HUES48 (cell line): ENCODE results near the gene ST8SIA4.
A peak's percentile ranks its signal among the peaks of the same experiment; 100 is the strongest.

Experiments
- H3K27ac ChIP-seq: one replicate; pipeline ENCODE4 v1.7.0; 2013; ENCODE audit warnings: low read depth, low read length, inconsistent platforms
- H3K27me3 ChIP-seq: 2 replicates; pipeline ENCODE4 v1.6.1; 2013; ENCODE audit warnings: mild to moderate bottlenecking, low read length; ENCODE audit not compliant: control insufficient read depth, insufficient read depth
- H3K36me3 ChIP-seq: 2 replicates; pipeline ENCODE4 v1.6.1; 2013; ENCODE audit warnings: low read length; ENCODE audit not compliant: control insufficient read depth, insufficient read depth
- H3K4me1 ChIP-seq: 2 replicates; pipeline ENCODE4 v1.6.1; 2013; ENCODE audit warnings: mild to moderate bottlenecking, low read length; ENCODE audit not compliant: control insufficient read depth, insufficient read depth
- H3K4me3 ChIP-seq: 2 replicates; pipeline ENCODE4 v1.5.1; 2013; ENCODE audit warnings: mild to moderate bottlenecking, low read depth, low read length
- H3K9ac ChIP-seq: 2 replicates; pipeline ENCODE4 v1.6.1; 2013; ENCODE audit warnings: mild to moderate bottlenecking, low read depth, low read length, moderate library complexity
- H3K9me3 ChIP-seq: 2 replicates; pipeline ENCODE4 v1.6.1; 2013; ENCODE audit warnings: low read length; ENCODE audit not compliant: control insufficient read depth, insufficient read depth

ST8SIA4 gene

GRCh38 chr5:100761192-100761591 is 141.9 kb downstream of the ST8SIA4 start:
- H3K4me1 ChIP-seq, result peaks cover 25% of the 10 kb centered on the region
- H3K9ac ChIP-seq, result no peak overlapping the region
- no peak overlapping the region for H3K4me3 ChIP-seq
- H3K36me3 ChIP-seq, result no peaks in the 10 kb centered on the region
- H3K9me3 ChIP-seq, result no peaks in the 10 kb centered on the region
- peaks cover 26% of the 10 kb centered on the region for H3K27me3 ChIP-seq
- no peak overlapping the region for H3K27ac ChIP-seq

GRCh38 chr5:100760688-100761087 is 142.4 kb downstream of the ST8SIA4 start:
- Histone ChIP-seq H3K9me3 (no peaks in the 10 kb centered on the region), H3K9ac (no peak overlapping the region), H3K4me1 (peaks cover 25% of the 10 kb centered on the region), H3K27ac (no peak overlapping the region), H3K27me3 (peaks cover 31% of the 10 kb centered on the region), H3K4me3 (no peak overlapping the region), H3K36me3 (no peaks in the 10 kb centered on the region)

DNA sequence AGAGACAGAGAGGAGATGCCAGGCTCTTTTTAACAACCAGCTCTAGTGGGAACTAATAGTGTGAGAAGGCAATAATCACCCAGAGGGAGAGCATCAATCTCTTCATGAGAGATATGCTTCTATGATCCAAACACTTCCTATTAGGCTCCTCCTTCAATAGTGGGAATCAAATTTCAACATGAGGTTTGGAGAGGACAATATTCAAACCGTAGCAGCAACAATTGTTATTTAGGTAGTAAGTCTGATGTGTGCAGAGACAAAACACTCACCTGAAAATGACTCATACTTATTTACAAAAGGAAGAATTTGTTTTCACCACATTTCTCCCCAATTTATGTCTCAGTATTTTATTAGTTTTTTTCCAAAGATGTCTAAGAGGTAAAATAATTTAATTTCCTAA is 144.3 kb downstream of the ST8SIA4 start:
- Histone ChIP-seq H3K9ac (no peak overlapping the region), H3K4me3 (no peak overlapping the region), H3K4me1 (peaks cover 25% of the 10 kb centered on the region), H3K27me3 (peaks cover 39% of the 10 kb centered on the region), H3K36me3 (no peaks in the 10 kb centered on the region), H3K9me3 (no peaks in the 10 kb centered on the region), H3K27ac (no peak overlapping the region)

DNA sequence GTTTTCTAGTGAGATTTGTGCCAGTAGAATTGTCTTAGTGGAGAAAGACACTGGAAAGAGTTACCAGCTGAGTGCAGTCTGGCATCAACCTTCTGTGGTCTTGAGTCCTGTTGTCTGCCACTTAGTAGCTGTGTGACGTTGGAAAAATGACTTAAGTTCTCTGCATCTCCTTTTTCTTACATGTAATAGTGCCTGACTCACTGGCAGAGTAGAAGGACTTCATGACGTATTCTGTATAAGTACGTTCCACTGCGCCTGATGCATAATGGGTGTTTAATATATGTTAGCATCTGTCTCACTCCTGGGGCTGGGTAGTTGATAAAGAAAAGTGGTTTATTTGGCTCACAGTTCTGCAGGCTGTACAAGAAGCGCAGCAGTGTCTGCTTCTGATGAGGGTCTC is 144.8 kb downstream of the ST8SIA4 start:
- Histone ChIP-seq H3K4me3 (no peak overlapping the region), H3K4me1 (peaks cover 25% of the 10 kb centered on the region), H3K27ac (no peak overlapping the region), H3K36me3 (no peaks in the 10 kb centered on the region), H3K27me3 (peaks cover 39% of the 10 kb centered on the region), H3K9me3 (no peaks in the 10 kb centered on the region), H3K9ac (no peak overlapping the region)

DNA sequence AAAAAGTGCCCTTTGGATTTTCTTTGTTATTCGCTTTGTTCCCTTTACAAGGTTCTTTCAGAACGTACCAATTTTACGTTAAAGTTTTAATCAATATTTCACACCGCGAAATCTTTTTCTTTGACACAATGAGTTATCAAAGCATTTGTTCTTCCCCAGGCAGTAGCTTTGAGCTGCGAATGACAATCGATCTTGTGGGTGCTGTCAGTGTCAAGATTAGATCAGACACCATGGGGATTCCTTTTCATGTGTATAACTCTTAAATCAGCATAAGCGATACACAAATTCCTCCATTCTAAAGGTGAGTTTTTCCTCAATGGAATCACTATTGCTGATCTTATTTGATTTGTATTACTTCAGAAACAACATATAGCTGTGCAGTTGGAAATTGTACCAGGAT is 145.5 kb downstream of the ST8SIA4 start:
- H3K27me3 ChIP-seq, result peaks cover 39% of the 10 kb centered on the region
- no peaks in the 10 kb centered on the region for H3K9me3 ChIP-seq
- H3K4me3 ChIP-seq, result peak overlapping the region; percentile 1; the same call in 1 of the 2 replicates
- H3K9ac ChIP-seq, result no peak overlapping the region
- peaks cover 25% of the 10 kb centered on the region for H3K4me1 ChIP-seq
- no peak overlapping the region for H3K27ac ChIP-seq
- no peaks in the 10 kb centered on the region for H3K36me3 ChIP-seq
